Gastrocnemius medialis (tissue), 4 donors: ENCODE results near the gene CREBBP. TPM values are rescaled to one million over a fixed set of nuclear protein-coding genes. Genes with fewer than 3 reads are reported as not detected.

Source experiments
- ATAC-seq, 2 donors: fragments of 150-250 bp; one replicate each; pipeline ENCODE4 v1.9.1; 2016
- DNase-seq, 2 donors: peaks; one replicate each; pipeline ENCODE4 v3.0.0-alpha.2; 2019
- H3K27ac ChIP-seq, 4 donors: fragments of 200-600 bp; sonication (generic); 1 replicate in 1 of 4; 2 replicates in 3 of 4; pipeline ENCODE4 v1.5.1; 2016 to 2018; ENCODE audit warnings: mild to moderate bottlenecking in 2 of 4, moderate library complexity in 1 of 4
- H3K27me3 ChIP-seq, 3 donors: fragments of 200-600 bp; sonication (generic) in 2 of 3; 1 replicate in 1 of 3; 2 replicates in 2 of 3; pipeline versions ENCODE4 v1.5.1 to v1.6.0; 2016 to 2019; ENCODE audit warnings: mild to moderate bottlenecking in 1 of 3, moderate library complexity in 1 of 3
- H3K36me3 ChIP-seq, 2 donors: fragments of 200-600 bp; sonication (generic) in 1 of 2; one replicate each; pipeline ENCODE4 v1.5.1; 2017 to 2018
- H3K4me1 ChIP-seq, 2 donors: fragments of 200-600 bp; sonication (generic) in 1 of 2; one replicate each; pipeline ENCODE4 v1.5.1; 2016 to 2017; ENCODE audit warnings: mild to moderate bottlenecking in 2 of 2
- H3K4me3 ChIP-seq, 4 donors: fragments of 200-600 bp; sonication (generic) in 3 of 4; 1 replicate in 1 of 4; 2 replicates in 3 of 4; pipeline ENCODE4 v1.5.1; 2016 to 2019; ENCODE audit warnings: mild to moderate bottlenecking in 2 of 4
- H3K9me3 ChIP-seq, 3 donors: fragments of 200-600 bp; sonication (generic) in 2 of 3; 1 replicate in 1 of 3; 2 replicates in 2 of 3; pipeline ENCODE4 v1.5.1; 2016 to 2019
- POLR2A ChIP-seq, 2 donors: fragments of 450-650 bp; IDR thresholded peaks; one replicate each; pipeline ENCODE4 v1.6.1; 2017; ENCODE audit warnings: antibody characterized with exemption in 2 of 2, mild to moderate bottlenecking in 2 of 2, moderate library complexity in 2 of 2
- in situ Hi-C, 4 donors: fragments of 200-750 bp; cut with MboI; loops; one replicate each; pipeline versions ENCODE4 v1.15.0 to v1.8.0; 2017; ENCODE audit warnings: low sequenced_read_pairs in 4 of 4
- intact Hi-C: fragments of 100-400 bp; cut with DNase I; formaldehyde crosslinking; loops from one replicate; pipeline ENCODE4 v1.15.1; 2023; ENCODE audit warnings: low total_unique reads
- total RNA-seq, 4 donors: library from RNA; depleted of rRNA; stranded (reverse); fragments of >200 nt; gene quantifications; one replicate each; pipeline versions ENCODE4 v1.1.0 to v1.2.3, GENCODE V29; 2016
- TF ChIP-seq, protein P1 (sequence below), 5 experiments: fragments of 450-650 bp in 3 of 5; fragments of 200-600 bp in 2 of 5; sonication (generic) in 2 of 5; IDR thresholded peaks in 4 of 5; conservative IDR thresholded peaks in 1 of 5; 1 replicate in 4 of 5; 2 replicates in 1 of 5; pipeline ENCODE4 v1.5.1; 2016 to 2019; ENCODE audit warnings: antibody characterized with exemption in 5 of 5, mild to moderate bottlenecking in 3 of 5, moderate library complexity in 3 of 5

The CREBBP gene
- total RNA-seq, 4 donors from 2014 or later = 39.8 to 61.3 (median 53.5) TPM

DNA sequence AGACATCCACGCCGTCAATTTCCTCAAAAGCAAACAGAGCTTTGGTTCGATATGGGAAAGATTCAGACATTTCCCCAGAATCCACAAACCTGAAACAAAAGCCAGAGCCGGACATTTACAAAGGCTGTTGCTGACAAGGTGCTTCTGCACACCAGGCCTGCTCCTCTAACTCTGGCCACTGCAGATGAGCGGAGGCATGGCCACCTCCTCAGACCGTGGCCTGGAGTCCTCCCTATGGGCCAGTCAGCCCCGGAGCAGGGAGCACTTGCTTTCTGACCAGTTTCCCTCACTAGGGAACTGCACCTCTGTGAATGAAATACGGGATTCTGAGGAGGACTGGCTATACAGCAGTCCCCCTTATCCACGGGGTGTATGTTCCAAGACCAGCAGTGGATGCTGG lies 140.9 kb downstream of the CREBBP start:
- Histone ChIP-seq H3K27me3 (no peaks in the 10 kb centered on the region), H3K9me3 (no peaks in the 10 kb centered on the region), H3K36me3 (peaks cover 0 to 97% of the 10 kb centered on the region in 2 donors), H3K4me1 (peaks cover 0 to 13% of the 10 kb centered on the region in 2 donors), H3K4me3 (no peak overlapping the region), H3K27ac (no peak overlapping the region)
- no peak for DNase-seq
- intact Hi-C loops = no loop called here
- in situ Hi-C loops = no loop called here
- ATAC-seq = no peak
- TF ChIP-seq, protein P1, sequence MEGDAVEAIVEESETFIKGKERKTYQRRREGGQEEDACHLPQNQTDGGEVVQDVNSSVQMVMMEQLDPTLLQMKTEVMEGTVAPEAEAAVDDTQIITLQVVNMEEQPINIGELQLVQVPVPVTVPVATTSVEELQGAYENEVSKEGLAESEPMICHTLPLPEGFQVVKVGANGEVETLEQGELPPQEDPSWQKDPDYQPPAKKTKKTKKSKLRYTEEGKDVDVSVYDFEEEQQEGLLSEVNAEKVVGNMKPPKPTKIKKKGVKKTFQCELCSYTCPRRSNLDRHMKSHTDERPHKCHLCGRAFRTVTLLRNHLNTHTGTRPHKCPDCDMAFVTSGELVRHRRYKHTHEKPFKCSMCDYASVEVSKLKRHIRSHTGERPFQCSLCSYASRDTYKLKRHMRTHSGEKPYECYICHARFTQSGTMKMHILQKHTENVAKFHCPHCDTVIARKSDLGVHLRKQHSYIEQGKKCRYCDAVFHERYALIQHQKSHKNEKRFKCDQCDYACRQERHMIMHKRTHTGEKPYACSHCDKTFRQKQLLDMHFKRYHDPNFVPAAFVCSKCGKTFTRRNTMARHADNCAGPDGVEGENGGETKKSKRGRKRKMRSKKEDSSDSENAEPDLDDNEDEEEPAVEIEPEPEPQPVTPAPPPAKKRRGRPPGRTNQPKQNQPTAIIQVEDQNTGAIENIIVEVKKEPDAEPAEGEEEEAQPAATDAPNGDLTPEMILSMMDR (IDR thresholded peaks at IDR 0.05 in 4 of 5, conservative IDR thresholded peaks at IDR 0.05 in 1 of 5) = no peak

DNA sequence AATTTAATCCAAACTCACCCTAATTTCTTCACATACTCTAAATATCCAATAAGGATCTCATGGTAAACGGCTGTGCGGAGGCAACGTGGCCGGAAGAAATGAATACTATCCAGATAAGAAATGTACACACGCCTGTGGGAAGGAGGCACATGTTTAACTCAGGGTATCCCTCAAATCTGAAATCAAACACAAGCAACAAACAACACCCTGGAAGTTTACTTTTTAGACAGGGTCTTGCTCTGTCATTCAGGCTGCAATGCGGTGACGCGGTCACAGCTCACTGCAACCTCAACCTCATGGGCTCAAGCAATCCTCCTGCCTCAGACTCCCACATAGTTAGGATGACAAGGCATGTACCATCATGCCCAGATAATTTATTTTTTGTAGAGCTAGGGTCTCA lies 142.0 kb downstream of the CREBBP start:
- ATAC-seq (no peak), DNase-seq (no peak)
- Histone ChIP-seq H3K36me3 (peaks cover 0 to 96% of the 10 kb centered on the region in 2 donors), H3K4me1 (peaks cover 0 to 2% of the 10 kb centered on the region in 2 donors), H3K9me3 (no peaks in the 10 kb centered on the region), H3K4me3 (no peak overlapping the region), H3K27ac (no peak overlapping the region), H3K27me3 (no peaks in the 10 kb centered on the region)
- TF ChIP-seq, protein P1 (IDR thresholded peaks at IDR 0.05 in 4 of 5, conservative IDR thresholded peaks at IDR 0.05 in 1 of 5) = no peak
- no peak for TF ChIP-seq POLR2A (IDR thresholded peaks at IDR 0.05)
- intact Hi-C loops (no loop called here), in situ Hi-C loops (no loop called here)

DNA sequence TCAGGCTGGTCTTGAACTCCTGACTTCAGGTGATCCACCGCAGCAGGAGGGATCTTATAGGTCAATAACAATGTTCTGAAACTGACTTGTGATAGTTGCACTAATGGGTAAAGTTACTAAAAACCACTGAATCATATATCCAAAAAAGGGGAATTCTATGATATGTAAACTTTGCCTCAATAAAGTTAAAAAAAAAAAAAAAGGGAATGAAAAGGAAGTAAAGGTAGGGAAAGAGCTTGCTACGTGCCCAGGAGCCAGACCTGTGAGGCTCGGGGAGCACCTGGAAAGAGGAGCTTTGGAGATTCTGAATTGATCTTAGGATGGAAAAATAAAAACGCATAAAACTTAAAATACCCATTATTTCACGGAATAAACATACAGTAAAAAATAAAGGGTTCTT lies 142.4 kb downstream of the CREBBP start:
- intact Hi-C loops = no loop called here
- ATAC-seq = no peak
- in situ Hi-C loops = no loop called here

DNA sequence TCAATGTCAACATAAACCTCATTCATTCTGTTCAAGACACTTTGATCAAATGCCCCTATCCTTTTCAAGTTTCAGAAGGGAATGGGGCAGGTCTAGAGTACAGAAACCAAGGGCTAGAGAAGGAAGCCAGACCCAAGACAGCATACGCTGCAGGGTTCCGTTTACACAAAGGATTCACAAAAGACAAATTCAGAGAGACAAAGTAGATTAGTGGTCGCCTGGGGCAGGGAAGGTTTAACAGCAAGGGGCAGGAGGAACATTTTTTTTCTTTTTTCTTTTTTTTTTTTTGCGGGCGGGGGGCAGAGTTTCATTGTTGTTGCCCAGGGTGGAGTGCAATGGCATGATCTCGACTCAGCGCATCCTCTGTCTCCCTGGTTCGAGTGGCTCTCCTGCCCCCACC lies 143.3 kb downstream of the CREBBP start:
- Histone ChIP-seq H3K9me3 (no peaks in the 10 kb centered on the region), H3K36me3 (peaks cover 0 to 92% of the 10 kb centered on the region in 2 donors), H3K4me3 (no peak overlapping the region), H3K4me1 (no peaks in the 10 kb centered on the region), H3K27me3 (no peaks in the 10 kb centered on the region), H3K27ac (no peak overlapping the region)
- TF ChIP-seq POLR2A (IDR thresholded peaks at IDR 0.05) = no peak
- TF ChIP-seq, protein P1 (IDR thresholded peaks at IDR 0.05 in 4 of 5, conservative IDR thresholded peaks at IDR 0.05 in 1 of 5) = no peak
- intact Hi-C loops = no loop called here
- ATAC-seq (no peak), DNase-seq (no peak)
- in situ Hi-C loops = no loop called here

More for the DNA sequence above, 142.4 kb downstream of the CREBBP start:
- peaks cover 0 to 92% of the 10 kb centered on the region in 2 donors for H3K36me3 ChIP-seq
- no peak for TF ChIP-seq POLR2A (IDR thresholded peaks at IDR 0.05)
- TF ChIP-seq, protein P1 (IDR thresholded peaks at IDR 0.05 in 4 of 5, conservative IDR thresholded peaks at IDR 0.05 in 1 of 5) = no peak
- no peaks in the 10 kb centered on the region for H3K4me1 ChIP-seq
- no peaks in the 10 kb centered on the region for H3K9me3 ChIP-seq
- H3K4me3 ChIP-seq = no peak overlapping the region
- H3K27me3 ChIP-seq = no peaks in the 10 kb centered on the region
- DNase-seq = no peak
- H3K27ac ChIP-seq = no peak overlapping the region

DNA sequence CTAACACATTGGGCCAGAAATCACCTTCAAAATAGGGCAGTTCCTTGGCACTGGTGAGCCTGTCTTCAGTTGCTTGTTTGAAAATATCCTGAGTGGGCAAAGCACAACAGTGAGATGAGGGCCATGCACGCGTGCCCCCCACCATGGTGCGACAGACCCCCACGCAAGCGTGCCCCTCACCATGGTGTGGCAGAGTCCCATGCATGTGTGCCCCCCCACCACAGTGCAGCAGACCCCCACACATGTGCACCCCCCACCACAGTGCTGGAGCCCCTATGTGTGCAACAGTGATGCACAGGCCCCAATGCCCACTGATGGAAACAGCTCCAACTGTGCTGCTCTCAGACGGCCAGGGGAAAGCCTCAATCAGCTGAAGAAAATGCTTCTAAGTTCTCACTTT lies 144.4 kb downstream of the CREBBP start:
- intact Hi-C loops (no loop called here), in situ Hi-C loops (no loop called here)
- ATAC-seq (no peak), DNase-seq (no peak)
- no peaks in the 10 kb centered on the region for H3K9me3 ChIP-seq
- no peak overlapping the region for H3K27ac ChIP-seq
- TF ChIP-seq, protein P1 (IDR thresholded peaks at IDR 0.05 in 4 of 5, conservative IDR thresholded peaks at IDR 0.05 in 1 of 5) = no peak
- peaks cover 0 to 91% of the 10 kb centered on the region in 2 donors for H3K36me3 ChIP-seq
- no peaks in the 10 kb centered on the region for H3K4me1 ChIP-seq
- no peak overlapping the region for H3K4me3 ChIP-seq
- H3K27me3 ChIP-seq = no peaks in the 10 kb centered on the region
